HepG2 (cell line): Measurements from ENCODE around the gene SIK2. TPM values are rescaled to one million over a fixed set of nuclear protein-coding genes. Genes with fewer than 3 reads are reported as not detected.

Experiments
- ARNTL ChIP-seq: sonication (generic); formaldehyde crosslinking; IDR thresholded peaks from 2 replicates; pipeline ENCODE4 v1.4.0; 2020; ENCODE audit warnings: mild to moderate bottlenecking, missing genetic modification reagents
- BATF2 ChIP-seq: sonication (generic); formaldehyde crosslinking; IDR thresholded peaks from 2 replicates; pipeline ENCODE4 v1.8.0; 2022; ENCODE audit warnings: mild to moderate bottlenecking, missing genetic modification reagents, moderate library complexity
- CEBPZ ChIP-seq: IDR thresholded peaks from 2 replicates; pipeline ENCODE4 v1.6.1; 2012; ENCODE audit warnings: low read length, improper control_type of control experiment
- CREM ChIP-seq, 2 experiments: sonication (generic) in 1 of 2; formaldehyde crosslinking in 1 of 2; IDR thresholded peaks; 2 replicates each; pipeline versions ENCODE4 v1.4.0 to v1.6.1; 2016 to 2020; ENCODE audit warnings: antibody characterized with exemption in 1 of 2, mild to moderate bottlenecking in 1 of 2, missing genetic modification reagents in 1 of 2
- GPBP1L1 ChIP-seq: sonication (generic); formaldehyde crosslinking; IDR thresholded peaks from 2 replicates; pipeline ENCODE4 v1.5.0; 2020; ENCODE audit warnings: mild to moderate bottlenecking, missing genetic modification reagents
- KLF11 ChIP-seq: IDR thresholded peaks from 2 replicates; pipeline ENCODE4 v1.6.1; 2016; ENCODE audit warnings: missing compliant biosample characterization
- RERE ChIP-seq: IDR thresholded peaks from 2 replicates; pipeline ENCODE4 v1.6.1; 2016; ENCODE audit warnings: low read depth, missing genetic modification reagents, missing compliant biosample characterization
- TOE1 ChIP-seq: sonication (generic); formaldehyde crosslinking; IDR thresholded peaks from 2 replicates; pipeline ENCODE4 v1.4.0; 2020; ENCODE audit warnings: mild to moderate bottlenecking, missing genetic modification reagents
- ZNF281 ChIP-seq: sonication (generic); formaldehyde crosslinking; IDR thresholded peaks from 2 replicates; pipeline ENCODE4 v1.4.0; 2020; ENCODE audit warnings: missing genetic modification reagents, borderline replicate concordance
- ZNF282 ChIP-seq: fragments of 450-650 bp; IDR thresholded peaks from 2 replicates; pipeline ENCODE4 v1.6.1; 2018; ENCODE audit not compliant: partially characterized antibody
- ZNF749 ChIP-seq: sonication (generic); formaldehyde crosslinking; IDR thresholded peaks from 2 replicates; pipeline ENCODE4 v1.8.0; 2022; ENCODE audit warnings: mild to moderate bottlenecking, missing genetic modification reagents, moderate library complexity, borderline replicate concordance
- polyA plus RNA-seq, 8 experiments: library from polyadenylated mRNA; depleted of rRNA in 3 of 8; stranded (reverse) in 7 of 8; unstranded in 1 of 8; fragments of >200 nt; fragmentation: Illumina TruSeq in 4 of 8; extraction: Trizol in 4 of 8; gene quantifications; 2 replicates each; pipeline versions ENCODE4 v1.2.1 to v1.2.3, GENCODE V29; 2011 to 2016; ENCODE audit warnings: low read depth in 4 of 8, missing spikeins in 1 of 8, mixed read lengths in 1 of 8; ENCODE audit not compliant: insufficient read depth in 1 of 8
- total RNA-seq, 5 experiments: library from RNA; depleted of rRNA; stranded (reverse); fragments of >200 nt; fragmentation: Illumina TruSeq; extraction: Trizol; gene quantifications; 2 replicates each; pipeline ENCODE4 v1.2.3, GENCODE V29; 2016; ENCODE audit warnings: low read depth in 1 of 5

SIK2 gene
- total and polyA plus RNA-seq, 2 of the 13 experiments (the other 11 are each of a cell fraction or from before 2014, with no cell fraction given): 8.1 to 15.4 TPM

- TF ChIP-seq ZNF281 (CRISPR knock-in tag) (no peak), CREM (IDR thresholded peaks at IDR 0.05) (no peak), CREM (CRISPR knock-in tag; IDR thresholded peaks at IDR 0.05) (no peak), ARNTL (CRISPR knock-in tag) (no peak), ZNF749 (no peak), RERE (CRISPR knock-in tag) (no peak), BATF2 (no peak), TOE1 (CRISPR knock-in tag) (no peak), ZNF282 (no peak), GPBP1L1 (CRISPR knock-in tag) (no peak), KLF11 (CRISPR knock-in tag) (no peak), CEBPZ (no peak)
- TF ChIP-seq, all 625 proteins: peak for 0
Observed at GRCh38 chr11:111759376-111759775, 157.1 kb downstream of the SIK2 start (continued).
